Measurements from ENCODE around the gene PDE4D. TPM values are rescaled to one million over a fixed set of nuclear protein-coding genes. Genes with fewer than 3 reads are reported as not detected.

Gene PDE4D
- total and polyA plus RNA-seq, 2 of the 4 experiments (the other 2 are of a cell fraction): 1.4 to 7.9 TPM

GRCh38 chr5:59102437-59102836 lies 791.1 kb downstream of the PDE4D start:
- dilution Hi-C loops (cut with HindIII; ENCODE audit: low sequenced_read_pairs, unreplicated experiment) (no loop called here), intact Hi-C loops (cut with micrococcal nuclease) (no loop called here), in situ Hi-C loops (cut with MboI; ENCODE audit: low sequenced_read_pairs) (no loop called here)
- POLR2A ChIA-PET (ENCODE audit: unreplicated experiment): no interaction called here
- H3K79me1 ChIP-seq (ENCODE audit: low read depth in 1 of 2, low read length in 2 of 2): no peaks in the 10 kb centered on the region
- H3K23ac ChIP-seq (ENCODE audit: low read depth, low read length): no peak overlapping the region
- no TSS peak for BruUV-seq (replicated peaks)
- H3K18ac ChIP-seq (ENCODE audit: low read depth, low read length): no peak overlapping the region
- DNase-seq (no peak), ATAC-seq (ENCODE audit: low read depth) (no peak)
- no peak overlapping the region for H2BK20ac ChIP-seq (ENCODE audit: low read depth, low read length)
- H3K56ac ChIP-seq (ENCODE audit: extremely low read depth, insufficient read depth, low read length): no peak overlapping the region
- H3K9ac ChIP-seq (ENCODE audit: low read depth, low read length): no peak overlapping the region
- CTCF ChIA-PET: no interaction called here
- TF ChIP-seq RFX5 (IDR thresholded peaks at IDR 0.05; ENCODE audit: low read depth, low read length) (no peak), MAFK (IDR thresholded peaks at IDR 0.05; ENCODE audit: low read depth, low read length) (no peak), USF2 (IDR thresholded peaks at IDR 0.05; ENCODE audit: low read depth, low read length) (no peak), RCOR1 (IDR thresholded peaks at IDR 0.05; ENCODE audit: insufficient replicate concordance, low read length) (no peak), BHLHE40 (IDR thresholded peaks at IDR 0.05; ENCODE audit: low read depth, low read length) (no peak), ELK1 (IDR thresholded peaks at IDR 0.05; ENCODE audit: borderline replicate concordance, low read depth, low read length) (no peak)
- H3K27ac ChIP-seq (ENCODE audit: insufficient read depth, low read length): no peak overlapping the region
- H3K4ac ChIP-seq (ENCODE audit: low read depth, low read length): no peak overlapping the region
- H3K14ac ChIP-seq (replicated peaks; ENCODE audit: low read depth, low read length): no peak overlapping the region
- peaks cover 2% of the 10 kb centered on the region; the same call in 1 of the 2 replicates for H3K9me1 ChIP-seq (ENCODE audit: insufficient read depth, low read length)
- H2AK9ac ChIP-seq (replicated peaks; ENCODE audit: low read depth, low read length, poor library complexity): no peak overlapping the region
- H4K91ac ChIP-seq (ENCODE audit: insufficient read depth, low read depth, low read length): no peak overlapping the region
- no peaks in the 10 kb centered on the region for H3K9me3 ChIP-seq (ENCODE audit: control insufficient read depth, insufficient read depth, low read length)
- no peak overlapping the region for H2AFZ ChIP-seq (replicated peaks; ENCODE audit: low read length, poor library complexity)
- no CpG with 5 or more reads among the region's 1 CpG for WGBS, 2 experiments (ENCODE audit: extremely low coverage in 2 of 2, insufficient read length in 1 of 2)
- no peaks in the 10 kb centered on the region for H3K36me3 ChIP-seq (ENCODE audit: control insufficient read depth, insufficient read depth, low read length)
- H4K8ac ChIP-seq (ENCODE audit: low read depth in 2 of 2, low read length in 2 of 2): no peak overlapping the region
- no peaks in the 10 kb centered on the region for H3K27me3 ChIP-seq (ENCODE audit: control insufficient read depth, insufficient read depth, low read length)
- no peak overlapping the region for H3K4me3 ChIP-seq (ENCODE audit: insufficient read depth, low read depth, low read length)
- no peak overlapping the region for H3K4me2 ChIP-seq (ENCODE audit: low read depth, low read length)
- 0 out of 3 replicates have a peak overlapping the region, but pooled peaks have one; percentile 23 for H2BK15ac ChIP-seq (ENCODE audit: low read depth, low read length)
- no peak overlapping the region for H2BK5ac ChIP-seq (ENCODE audit: low read depth, low read length, poor library complexity, severe bottlenecking)
- peaks cover 7% of the 10 kb centered on the region; the same call in 1 of the 2 replicates for H3K4me1 ChIP-seq (ENCODE audit: control insufficient read depth, insufficient read depth, low read length)
- no peak overlapping the region for H4K5ac ChIP-seq (ENCODE audit: low read depth, low read length)
- no peaks in the 10 kb centered on the region for H4K20me1 ChIP-seq (ENCODE audit: insufficient read depth, low read length)
- H2BK120ac ChIP-seq (ENCODE audit: low read depth, low read length): no peak overlapping the region
- no peak overlapping the region; the same call in 1 of the 2 replicates for H2AK5ac ChIP-seq (ENCODE audit: low read depth, low read length)

All from IMR-90 (cell line).